Body of pancreas (tissue), 4 donors: ENCODE data around the gene ERC2.

Experiments used
- CTCF ChIP-seq, 7 experiments: fragments of 450-650 bp in 4 of 7; fragments of 200-600 bp in 3 of 7; sonication (generic) in 3 of 7; IDR thresholded peaks; one replicate each; pipeline ENCODE4 v1.5.1; 2016 to 2019; ENCODE audit warnings: antibody characterized with exemption in 7 of 7
- POLR2A ChIP-seq, 3 donors: fragments of 450-650 bp; IDR thresholded peaks; one replicate each; pipeline ENCODE4 v1.6.1; 2016; ENCODE audit warnings: antibody characterized with exemption in 3 of 3, mild to moderate bottlenecking in 2 of 3

GRCh38 chr3:55468251-55468650 is 1000.0 kb downstream of the ERC2 start:
- TF ChIP-seq CTCF (IDR thresholded peaks at IDR 0.05) (no peak), POLR2A (IDR thresholded peaks at IDR 0.05) (no peak)
